ENCODE measurements around the gene CD163L1. TPM values are rescaled to one million over a fixed set of nuclear protein-coding genes. Genes with fewer than 3 reads are reported as not detected.
"Not testable (repeated sequence)": the region's sequence is repeated elsewhere in the genome, so short reads cannot be mapped to it uniquely, and the experiment has no call there.

Gene CD163L1
- total and polyA plus RNA-seq, 2 donors, result 1.5 to 7.3 TPM

DNA sequence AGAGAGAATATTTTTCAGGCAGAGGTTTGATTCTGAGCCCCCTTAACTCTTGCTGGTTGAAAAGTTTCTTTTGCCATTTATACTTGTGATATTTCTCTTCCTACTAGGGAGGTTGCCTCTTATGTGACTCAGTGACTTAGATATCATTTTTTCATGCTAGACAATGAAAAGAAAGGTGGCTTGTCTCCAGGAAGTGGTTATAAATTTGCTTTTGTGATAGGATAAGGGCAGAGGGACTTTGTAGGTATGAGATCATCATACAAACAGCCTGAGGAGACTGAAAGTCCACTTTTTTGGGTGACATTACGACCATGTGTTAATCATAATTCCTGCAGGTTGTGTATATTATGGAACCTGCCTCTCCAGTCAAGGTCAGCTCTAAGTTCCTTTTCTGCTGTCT lies 104.3 kb downstream of the CD163L1 start:
- no peak for DNase-seq (ENCODE audit: extremely low spot score)
- 52% methylated on average over 1 of the region's 1 CpG for WGBS
- H3K4me1 ChIP-seq (ENCODE audit: insufficient read depth), result no peaks in the 10 kb centered on the region

DNA sequence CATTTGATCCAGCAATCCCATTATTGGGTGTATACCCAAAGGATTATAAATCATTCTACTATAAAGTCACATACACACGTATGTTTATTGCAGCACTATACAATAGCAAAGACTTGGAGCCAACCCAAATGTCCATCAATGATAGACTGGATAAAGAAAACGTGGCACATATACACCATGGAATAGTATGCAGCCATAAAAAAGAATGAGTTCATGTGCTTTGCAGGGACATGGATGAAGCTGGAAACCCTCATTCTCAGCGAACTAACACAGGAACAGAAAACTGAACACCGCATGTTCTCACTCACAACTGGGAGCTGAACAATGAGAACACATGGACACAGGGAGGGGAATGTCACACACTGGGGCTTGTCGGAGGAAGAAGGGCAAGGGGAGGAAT lies 106.2 kb downstream of the CD163L1 start:
- H3K4me1 ChIP-seq (ENCODE audit: insufficient read depth); H3K4me3 ChIP-seq (ENCODE audit: low read depth, low read length); DNase-seq (ENCODE audit: extremely low spot score); H3K36me3 ChIP-seq (ENCODE audit: insufficient read depth); H3K27ac ChIP-seq (ENCODE audit: low read depth): not testable (repeated sequence)
- WGBS, result 83% methylated on average over 5 of the region's 5 CpGs

More for the DNA sequence above, 104.3 kb downstream of the CD163L1 start:
- Histone ChIP-seq H3K27ac (ENCODE audit: low read depth) (no peak overlapping the region), H3K36me3 (ENCODE audit: insufficient read depth) (no peaks in the 10 kb centered on the region), H3K4me3 (ENCODE audit: low read depth, low read length) (no peak overlapping the region)

DNA sequence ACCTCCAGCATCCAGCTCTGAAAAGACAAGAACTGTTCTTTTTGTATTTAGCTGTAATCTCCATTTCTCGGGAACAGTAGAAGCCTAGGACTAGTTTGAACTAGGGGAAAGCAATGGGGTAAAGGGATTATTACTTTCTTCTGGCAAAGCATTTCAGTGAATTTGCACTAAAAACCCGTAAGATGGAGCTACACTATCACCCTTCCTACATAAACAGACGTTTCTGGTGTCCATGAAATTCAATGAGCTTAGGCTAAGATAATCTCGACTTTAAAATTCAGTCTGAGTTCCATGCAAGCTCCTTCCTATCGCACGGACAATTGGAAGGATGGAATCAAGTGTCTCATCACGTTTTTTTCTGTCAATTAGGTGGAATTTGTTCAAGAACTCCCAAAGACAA lies 116.0 kb downstream of the CD163L1 start:
- Histone ChIP-seq H3K36me3 (ENCODE audit: insufficient read depth) (peaks cover 3% of the 10 kb centered on the region), H3K4me3 (ENCODE audit: low read depth, low read length) (no peak overlapping the region), H3K4me1 (ENCODE audit: insufficient read depth) (no peaks in the 10 kb centered on the region), H3K27ac (ENCODE audit: low read depth) (no peak overlapping the region)
- WGBS, result 68% methylated on average over 7 of the region's 7 CpGs
- no peak for DNase-seq (ENCODE audit: extremely low spot score)

DNA sequence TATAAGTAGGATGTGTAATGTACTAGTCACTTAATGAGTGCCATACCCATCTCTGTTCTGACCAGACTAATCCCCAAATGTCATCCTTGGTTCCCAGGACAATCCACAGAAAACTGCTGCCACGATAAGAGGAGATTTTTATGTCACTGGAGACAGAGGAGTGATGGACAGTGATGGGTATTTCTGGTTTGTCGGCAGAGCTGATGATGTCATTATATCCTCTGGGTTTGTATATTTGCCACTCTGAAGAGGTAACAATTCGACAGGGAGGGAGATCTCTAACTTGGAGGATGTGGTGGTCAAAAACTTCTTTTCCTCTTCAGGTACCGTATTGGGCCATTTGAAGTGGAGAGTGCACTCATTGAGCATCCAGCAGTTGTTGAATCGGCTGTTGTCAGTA lies 119.8 kb downstream of the CD163L1 start:
- Histone ChIP-seq H3K27ac (ENCODE audit: low read depth) (no peak overlapping the region), H3K4me1 (ENCODE audit: insufficient read depth) (no peaks in the 10 kb centered on the region), H3K36me3 (ENCODE audit: insufficient read depth) (peaks cover 3% of the 10 kb centered on the region), H3K4me3 (ENCODE audit: low read depth, low read length) (no peak overlapping the region)
- DNase-seq (ENCODE audit: extremely low spot score), result no peak
- 71% methylated on average over 5 of the region's 5 CpGs for WGBS

DNA sequence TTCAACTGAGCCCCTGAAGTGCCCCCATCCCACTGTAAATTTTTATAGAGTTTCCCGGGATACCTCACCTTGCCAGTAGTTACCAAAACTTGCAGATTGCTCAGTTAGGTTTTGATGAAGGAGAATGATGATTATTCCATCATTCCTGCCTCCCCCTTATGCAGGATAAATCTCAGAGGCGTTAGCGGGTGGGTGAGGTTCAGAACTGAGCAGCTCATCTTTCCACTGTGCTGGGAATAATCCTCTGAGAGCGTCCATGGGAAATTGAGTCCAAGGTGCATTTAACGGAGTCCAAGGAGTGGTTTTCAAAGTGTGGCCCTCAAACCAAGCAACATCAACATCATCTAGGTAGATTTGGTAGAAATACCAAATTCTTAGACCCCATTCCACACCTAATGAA lies 121.4 kb downstream of the CD163L1 start:
- Histone ChIP-seq H3K36me3 (ENCODE audit: insufficient read depth) (peaks cover 3% of the 10 kb centered on the region), H3K27ac (ENCODE audit: low read depth) (no peak overlapping the region), H3K4me1 (ENCODE audit: insufficient read depth) (no peaks in the 10 kb centered on the region), H3K4me3 (ENCODE audit: low read depth, low read length) (no peak overlapping the region)
- 77% methylated on average over 5 of the region's 5 CpGs for WGBS
- DNase-seq (ENCODE audit: extremely low spot score), result no peak

DNA sequence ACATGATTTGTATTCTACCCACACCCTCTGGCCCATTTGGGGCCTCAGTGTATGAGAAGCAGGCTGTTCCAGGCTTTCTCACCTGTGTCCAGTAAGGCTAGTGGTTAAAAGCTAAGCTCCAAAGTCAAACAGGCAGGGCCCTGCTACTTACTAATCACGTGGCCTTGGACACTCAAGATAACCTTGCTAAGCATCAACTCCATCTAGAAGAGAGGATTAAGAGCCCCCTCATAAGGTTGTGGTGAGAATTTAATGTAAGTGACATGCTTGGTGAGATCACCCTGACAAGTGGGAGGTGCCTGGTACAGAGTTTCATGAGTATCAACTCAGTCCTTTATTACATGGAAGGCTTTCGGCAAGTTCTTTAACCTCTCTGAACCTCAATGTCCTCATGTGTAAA lies 122.3 kb downstream of the CD163L1 start:
- no peaks in the 10 kb centered on the region for H3K4me1 ChIP-seq (ENCODE audit: insufficient read depth)
- no peak overlapping the region for H3K4me3 ChIP-seq (ENCODE audit: low read depth, low read length)
- H3K36me3 ChIP-seq (ENCODE audit: insufficient read depth), result peaks cover 3% of the 10 kb centered on the region
- WGBS, result 65% methylated on average over 2 of the region's 2 CpGs
- no peak overlapping the region for H3K27ac ChIP-seq (ENCODE audit: low read depth)
- DNase-seq (ENCODE audit: extremely low spot score), result no peak

DNA sequence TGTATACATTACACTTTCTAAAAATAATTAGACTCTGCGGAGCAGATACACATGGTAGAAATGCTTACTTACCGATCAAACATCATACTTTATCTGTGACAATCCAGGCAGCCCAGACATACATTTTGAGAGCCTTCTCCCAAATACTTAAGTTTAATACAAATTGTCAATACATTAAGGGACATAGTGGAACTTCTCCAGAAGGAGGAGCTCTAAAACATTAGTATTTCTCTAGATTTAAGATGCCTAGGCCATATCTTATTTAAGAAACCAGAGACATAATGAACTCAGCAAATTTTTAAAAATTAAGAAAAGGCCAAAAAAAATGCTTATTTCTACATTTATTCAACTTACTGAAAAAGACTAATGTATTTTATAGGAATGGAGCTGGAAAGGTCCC lies 124.0 kb downstream of the CD163L1 start:
- no peaks in the 10 kb centered on the region for H3K36me3 ChIP-seq (ENCODE audit: insufficient read depth)
- WGBS, result 64% methylated on average over 2 of the region's 2 CpGs
- no peak overlapping the region for H3K27ac ChIP-seq (ENCODE audit: low read depth)
- no peak overlapping the region for H3K4me3 ChIP-seq (ENCODE audit: low read depth, low read length)
- no peak for DNase-seq (ENCODE audit: extremely low spot score)
- no peaks in the 10 kb centered on the region for H3K4me1 ChIP-seq (ENCODE audit: insufficient read depth)

DNA sequence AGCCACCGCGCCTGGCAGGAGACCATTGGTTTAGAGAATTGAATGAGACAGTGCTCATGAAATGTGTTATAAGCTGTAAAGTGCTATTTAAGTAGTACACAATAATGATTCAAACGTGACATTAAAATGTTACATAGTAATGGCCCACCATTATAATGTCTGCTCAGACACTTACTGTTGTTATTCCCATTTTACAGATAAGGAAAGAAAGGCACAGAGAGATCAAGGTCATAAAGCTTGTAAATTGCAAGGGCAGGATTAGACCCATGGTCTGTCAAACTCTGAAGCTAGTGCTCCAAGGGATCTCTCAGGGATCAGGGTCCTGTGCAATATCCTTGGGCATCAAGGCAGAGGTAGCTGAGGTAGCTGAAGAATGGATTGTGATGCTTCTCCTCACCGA lies 133.9 kb downstream of the CD163L1 start:
- H3K4me1 ChIP-seq (ENCODE audit: insufficient read depth), result no peaks in the 10 kb centered on the region
- WGBS, result 88% methylated on average over 4 of the region's 4 CpGs

More for the DNA sequence above, 133.9 kb downstream of the CD163L1 start:
- no peak overlapping the region for H3K27ac ChIP-seq (ENCODE audit: low read depth)
- no peak for DNase-seq (ENCODE audit: extremely low spot score)
- no peaks in the 10 kb centered on the region for H3K36me3 ChIP-seq (ENCODE audit: insufficient read depth)
- no peak overlapping the region for H3K4me3 ChIP-seq (ENCODE audit: low read depth, low read length)

Other genes with a start within 250 kb of the CD163L1 start
- not detected for gene ACSM4, start 140.1 kb downstream of the CD163L1 start, total RNA-seq
- gene ACSM4, start 140.1 kb downstream of the CD163L1 start, polyA plus RNA-seq, result not detected
- gene CD163, start 59.6 kb upstream of the CD163L1 start, total RNA-seq, result 19.1 TPM
- gene CD163, start 59.6 kb upstream of the CD163L1 start, polyA plus RNA-seq, result 243 TPM
- not detected for gene APOBEC1, start 221.8 kb upstream of the CD163L1 start, total RNA-seq
- gene APOBEC1, start 221.8 kb upstream of the CD163L1 start, polyA plus RNA-seq, result not detected